GM03348 (cell line): ENCODE data around the gene TC2N.
"Not testable (repeated sequence)": the region's sequence is repeated elsewhere in the genome, so short reads cannot be mapped to it uniquely, and the experiment has no call there.

Experiments used
- DNase-seq: peaks from one replicate; pipeline ENCODE4 v3.0.0; 2012; ENCODE audit warnings: low spot score

Gene TC2N

GRCh38 chr14:91834571-91834970 lies 32.8 kb downstream of the TC2N start:
- DNase-seq, result no peak

- no peak for DNase-seq
Measured at GRCh38 chr14:91831337-91831736, 36.0 kb downstream of the TC2N start.

GRCh38 chr14:91830777-91831176 lies 36.6 kb downstream of the TC2N start:
- DNase-seq, result no peak

- no peak for DNase-seq
Measured at GRCh38 chr14:91829511-91829910, 37.8 kb downstream of the TC2N start.

GRCh38 chr14:91827746-91828145 lies 39.6 kb downstream of the TC2N start:
- no peak for DNase-seq

- DNase-seq, result no peak
Measured at GRCh38 chr14:91817566-91818325, 49.6 kb downstream of the TC2N start.

- no peak for DNase-seq
Measured at GRCh38 chr14:91814317-91814716, 53.0 kb downstream of the TC2N start.

GRCh38 chr14:91810699-91811098 lies 56.6 kb downstream of the TC2N start:
- DNase-seq, result no peak

- DNase-seq, result no peak
Measured at GRCh38 chr14:91806716-91807115, 60.6 kb downstream of the TC2N start.

GRCh38 chr14:91806094-91806493 lies 61.2 kb downstream of the TC2N start:
- DNase-seq, result not testable (repeated sequence)

- no peak for DNase-seq
Measured at GRCh38 chr14:91805659-91806058, 61.7 kb downstream of the TC2N start.

- no peak for DNase-seq
Measured at GRCh38 chr14:91801358-91801757, 66.0 kb downstream of the TC2N start.

- no peak for DNase-seq
Measured at GRCh38 chr14:91796617-91797347, 70.6 kb downstream of the TC2N start.

GRCh38 chr14:91793704-91794103 lies 73.6 kb downstream of the TC2N start:
- DNase-seq, result no peak

GRCh38 chr14:91786188-91786587 lies 81.1 kb downstream of the TC2N start:
- no peak for DNase-seq

- no peak for DNase-seq
Measured at GRCh38 chr14:91780452-91780851, 86.9 kb downstream of the TC2N start.

GRCh38 chr14:91778217-91778616 lies 89.1 kb downstream of the TC2N start:
- DNase-seq, result no peak

- no peak for DNase-seq
Measured at GRCh38 chr14:91774140-91775096, 92.9 kb downstream of the TC2N start.

- DNase-seq, result no peak
Measured at GRCh38 chr14:91770185-91770584, 97.2 kb downstream of the TC2N start.

- no peak for DNase-seq
Measured at GRCh38 chr14:91755570-91756295, 111.6 kb downstream of the TC2N start.

- no peak for DNase-seq
Measured at GRCh38 chr14:91754819-91755218, 112.5 kb downstream of the TC2N start.

- no peak for DNase-seq
Measured at GRCh38 chr14:91754185-91754584, 113.2 kb downstream of the TC2N start.
